Psoas muscle (tissue), 8 donors: Measurements from ENCODE around the gene NSMF. TPM values are rescaled to one million over a fixed set of nuclear protein-coding genes. Genes with fewer than 3 reads are reported as not detected.

ENCODE experiments used
- ATAC-seq, 4 donors: fragments of 200-7000 bp; cut with Tn5 transposase; one replicate each; pipeline ENCODE4 v1.9.1; 2020; ENCODE audit warnings: moderate library complexity in 3 of 4, mild to moderate bottlenecking in 2 of 4
- DNase-seq, 2 donors: peaks; one replicate each; pipeline ENCODE4 v3.0.0-alpha.2; 2020
- H3K27ac ChIP-seq: fragments of 200-600 bp; one replicate; pipeline ENCODE4 v1.8.0; 2022
- H3K27me3 ChIP-seq, 3 donors: fragments of 200-600 bp in 1 of 3; one replicate each; pipeline versions ENCODE4 v1.6.1 to v1.8.0; 2013 to 2022; ENCODE audit warnings: low read length in 2 of 3, mild to moderate bottlenecking in 2 of 3, moderate library complexity in 1 of 3; ENCODE audit not compliant: insufficient read depth in 3 of 3
- H3K36me3 ChIP-seq, 2 donors: fragments of 200-600 bp in 1 of 2; one replicate each; pipeline versions ENCODE4 v1.6.1 to v1.8.0; 2013 to 2022; ENCODE audit warnings: low read depth in 1 of 2, mild to moderate bottlenecking in 1 of 2, moderate library complexity in 1 of 2; ENCODE audit not compliant: insufficient read depth in 1 of 2
- H3K4me1 ChIP-seq: fragments of 200-600 bp; one replicate; pipeline ENCODE4 v1.8.0; 2022
- H3K4me3 ChIP-seq: fragments of 200-600 bp; one replicate; pipeline ENCODE4 v1.8.0; 2022; ENCODE audit warnings: mild to moderate bottlenecking
- H3K9me3 ChIP-seq: fragments of 200-600 bp; one replicate; pipeline ENCODE4 v1.8.0; 2022
- CTCF ChIP-seq: fragments of 200-600 bp; IDR thresholded peaks from one replicate; pipeline ENCODE4 v1.8.0; 2022; ENCODE audit warnings: antibody characterized with exemption
- whole genome bisulfite sequencing, 3 donors: extraction: QIAGEN DNeasy Blood & Tissue Kit; methylation state at CpG; one replicate each; pipeline versions ENCODE4 v1.1.6 to v1.1.7; 2013; 5-methylcytosine and 5-hydroxymethylcytosine counted together
- intact Hi-C, 2 donors: fragments of 100-400 bp; cut with DNase I; formaldehyde crosslinking; loops; one replicate each; pipeline versions ENCODE4 v1.11.0 to v1.14.2; 2022
- polyA plus RNA-seq, 3 donors: library from polyadenylated mRNA; stranded (reverse); fragments of 200-250 nt; gene quantifications; one replicate each; pipeline ENCODE4 v1.2.3, GENCODE V29; 2013
- total RNA-seq, 4 donors: library from RNA; stranded (reverse); fragmentation: NEBNext Ultra II Directional in 2 of 4; extraction: Animal tissue kit (Norgen Biotek cat#: 25700) in 2 of 4; gene quantifications; one replicate each; pipeline versions ENCODE4 v1.2.1 to v1.2.4, GENCODE V29; 2021 to 2023
- donor health status: healthy with polysubstance abuse.
- donor health status: DM: no; HTN: no; CAD: no; lungs with moderate emphysema.
- donor health status: Bipolar disorder and iron deficiency.
- donor health status: healthy.
- donor health status: DM: yes; HTN: yes; CAD: no.
- donor health status: DM: no; HTN: no; CAD: no.
- donor health status: DM: no; HTN: no; CAD: no.
- donor health status: DM: yes; HTN: yes; CAD: no.

The NSMF gene
- total and polyA plus RNA-seq, 7 donors: 4.8 to 11.2 (median 6.4) TPM

GRCh38 chr9:137496601-137497375, 37.7 kb upstream of the NSMF start:
- intact Hi-C loops: no loop called here
- H3K36me3 ChIP-seq: peaks cover 0 to 66% of the 10 kb centered on the region in 2 donors
- 88 to 94% (median 93%) methylated on average over 24 to 27 of the region's 27 CpGs for WGBS, 3 donors
- no peaks in the 10 kb centered on the region for H3K9me3 ChIP-seq
- no peaks in the 10 kb centered on the region for H3K4me1 ChIP-seq
- no peak for ATAC-seq
- no peaks in the 10 kb centered on the region for H3K27me3 ChIP-seq
- H3K27ac ChIP-seq: no peak overlapping the region
- DNase-seq: no peak
- no peak for TF ChIP-seq CTCF
- no peak overlapping the region for H3K4me3 ChIP-seq

- Histone ChIP-seq H3K27me3 (no peaks in the 10 kb centered on the region), H3K4me1 (no peaks in the 10 kb centered on the region), H3K9me3 (no peaks in the 10 kb centered on the region), H3K4me3 (no peak overlapping the region), H3K27ac (no peak overlapping the region), H3K36me3 (peaks cover 0 to 66% of the 10 kb centered on the region in 2 donors)
- ATAC-seq (peak; percentile 62 to 73 (median 70)), DNase-seq (no peak)
- intact Hi-C loops: no loop called here
- WGBS, 3 donors: 86 to 93% (median 88%) methylated on average over 44 to 46 of the region's 46 CpGs
- TF ChIP-seq CTCF: no peak
Measured at GRCh38 chr9:137494550-137495351, 35.6 kb upstream of the NSMF start.

GRCh38 chr9:137494104-137494544, 35.0 kb upstream of the NSMF start:
- intact Hi-C loops: no loop called here
- Histone ChIP-seq H3K27ac (no peak overlapping the region), H3K4me3 (no peak overlapping the region), H3K27me3 (no peaks in the 10 kb centered on the region), H3K36me3 (peaks cover 0 to 67% of the 10 kb centered on the region in 2 donors), H3K9me3 (no peaks in the 10 kb centered on the region), H3K4me1 (no peaks in the 10 kb centered on the region)
- TF ChIP-seq CTCF: no peak
- no peak for DNase-seq
- ATAC-seq: peak in 2 of 4 donors; percentile 25 to 33
- WGBS, 3 donors: 68 to 76% (median 72%) methylated on average over 13 of the region's 13 CpGs

- WGBS, 3 donors: 89 to 90% (median 89%) methylated on average over 16 of the region's 16 CpGs
- Histone ChIP-seq H3K4me1 (no peaks in the 10 kb centered on the region), H3K4me3 (no peak overlapping the region), H3K9me3 (no peaks in the 10 kb centered on the region), H3K36me3 (peaks cover 0 to 66% of the 10 kb centered on the region in 2 donors), H3K27me3 (no peaks in the 10 kb centered on the region), H3K27ac (no peak overlapping the region)
- intact Hi-C loops: no loop called here
- DNase-seq (no peak), ATAC-seq (no peak)
- TF ChIP-seq CTCF: no peak
Measured at GRCh38 chr9:137493364-137494103, 34.4 kb upstream of the NSMF start.
